HepG2 (cell line): ENCODE results near the gene TEX35. TPM values are rescaled to one million over a fixed set of nuclear protein-coding genes. Genes with fewer than 3 reads are reported as not detected.

Experiments used
- ARID4A ChIP-seq: sonication (generic); formaldehyde crosslinking; IDR thresholded peaks from 2 replicates; pipeline ENCODE4 v1.5.0; 2020; ENCODE audit warnings: mild to moderate bottlenecking, missing genetic modification reagents, borderline replicate concordance
- ARID5B ChIP-seq: IDR thresholded peaks from 2 replicates; pipeline ENCODE4 v1.4.0; 2020; ENCODE audit warnings: mild to moderate bottlenecking, missing genetic modification reagents
- ASH2L ChIP-seq: fragments of 300-600, 200-600 bp; sonication (generic); IDR thresholded peaks from 2 replicates; pipeline ENCODE4 v1.7.0; 2017; ENCODE audit warnings: low read depth, mild to moderate bottlenecking, moderate library complexity, mixed read lengths, low read length; ENCODE audit not compliant: insufficient read length
- HNF4A ChIP-seq: sonication (generic); formaldehyde crosslinking; IDR thresholded peaks from 2 replicates; pipeline ENCODE4 v1.4.0; 2020; ENCODE audit warnings: missing genetic modification reagents
- HOXA3 ChIP-seq: sonication (generic); formaldehyde crosslinking; IDR thresholded peaks from 2 replicates; pipeline ENCODE4 v1.5.0; 2020; ENCODE audit warnings: missing genetic modification reagents
- KDM2A ChIP-seq: sonication (generic); formaldehyde crosslinking; IDR thresholded peaks from 2 replicates; pipeline ENCODE4 v1.4.0; 2020; ENCODE audit warnings: low read depth, missing genetic modification reagents, borderline replicate concordance
- KDM3A ChIP-seq: IDR thresholded peaks from 2 replicates; pipeline ENCODE4 v1.6.1; 2018; ENCODE audit warnings: low read depth, missing compliant biosample characterization
- RAD21 ChIP-seq: fragments of 450-650 bp; formaldehyde crosslinking; IDR thresholded peaks from 2 replicates; pipeline ENCODE4 v1.5.0; 2020; ENCODE audit warnings: mild to moderate bottlenecking
- RFX3 ChIP-seq: IDR thresholded peaks from 2 replicates; pipeline ENCODE4 v1.6.1; 2016; ENCODE audit warnings: missing biosample characterization, missing genetic modification reagents
- SMAD9 ChIP-seq: sonication (generic); formaldehyde crosslinking; IDR thresholded peaks from 2 replicates; pipeline ENCODE4 v1.5.1; 2020; ENCODE audit warnings: mild to moderate bottlenecking, missing genetic modification reagents
- SOX6 ChIP-seq, 2 experiments: fragments of 450-650 bp in 1 of 2; sonication (generic) in 1 of 2; formaldehyde crosslinking in 1 of 2; IDR thresholded peaks; 2 replicates each; pipeline versions ENCODE4 v1.4.0 to v1.6.1; 2017 to 2020; ENCODE audit warnings: antibody characterized with exemption in 1 of 2, mild to moderate bottlenecking in 1 of 2, missing genetic modification reagents in 1 of 2
- XRCC5 ChIP-seq: fragments of 200-400 bp; formaldehyde crosslinking; optimal IDR thresholded peaks from 2 replicates; pipeline ENCODE3; 2017; ENCODE audit warnings: mild to moderate bottlenecking, low read length
- YY1 ChIP-seq: IDR thresholded peaks from 2 replicates; pipeline ENCODE4 v1.6.1; 2011; ENCODE audit warnings: low read length, low read depth, moderate library complexity, mild to moderate bottlenecking; ENCODE audit not compliant: insufficient read depth, insufficient replicate concordance
- ZBTB38 ChIP-seq: sonication (generic); formaldehyde crosslinking; IDR thresholded peaks from 2 replicates; pipeline ENCODE4 v1.5.1; 2020; ENCODE audit warnings: mild to moderate bottlenecking, missing genetic modification reagents
- ZBTB44 ChIP-seq: sonication (generic); formaldehyde crosslinking; IDR thresholded peaks from 2 replicates; pipeline ENCODE4 v1.4.0; 2020; ENCODE audit warnings: missing genetic modification reagents
- ZFP90 ChIP-seq: sonication (generic); formaldehyde crosslinking; IDR thresholded peaks from 2 replicates; pipeline ENCODE4 v1.8.0; 2022; ENCODE audit warnings: missing genetic modification reagents, mild to moderate bottlenecking, inconsistent platforms, borderline replicate concordance
- ZNF263 ChIP-seq: sonication (generic); formaldehyde crosslinking; IDR thresholded peaks from 2 replicates; pipeline ENCODE4 v1.4.0; 2020; ENCODE audit warnings: missing genetic modification reagents
- ZSCAN9 ChIP-seq: IDR thresholded peaks from 2 replicates; pipeline ENCODE4 v1.6.1; 2016; ENCODE audit warnings: borderline replicate concordance
- polyA plus RNA-seq, 8 experiments: library from polyadenylated mRNA; depleted of rRNA in 3 of 8; stranded (reverse) in 7 of 8; unstranded in 1 of 8; fragments of >200 nt; fragmentation: Illumina TruSeq in 4 of 8; extraction: Trizol in 4 of 8; gene quantifications; 2 replicates each; pipeline versions ENCODE4 v1.2.1 to v1.2.3, GENCODE V29; 2011 to 2016; ENCODE audit warnings: low read depth in 4 of 8, missing spikeins in 1 of 8, mixed read lengths in 1 of 8; ENCODE audit not compliant: insufficient read depth in 1 of 8
- total RNA-seq, 5 experiments: library from RNA; depleted of rRNA; stranded (reverse); fragments of >200 nt; fragmentation: Illumina TruSeq; extraction: Trizol; gene quantifications; 2 replicates each; pipeline ENCODE4 v1.2.3, GENCODE V29; 2016; ENCODE audit warnings: low read depth in 1 of 5

TEX35 gene
- total and polyA plus RNA-seq, 2 of the 13 experiments (the other 11 are each of a cell fraction or from before 2014, with no cell fraction given) = not detected

- TF ChIP-seq ZBTB44 (CRISPR knock-in tag) = no peak
- TF ChIP-seq HNF4A (CRISPR knock-in tag) = no peak; the same call in 1 of the 2 replicates
- TF ChIP-seq ZFP90 = 0 out of 2 replicates have a peak, but pooled peaks have one; percentile 23
- no peak for TF ChIP-seq ARID4A (CRISPR knock-in tag)
- 0 out of 2 replicates have a peak, but pooled peaks have one; percentile 34 for TF ChIP-seq ZBTB38
- peak; percentile 29; the same call in 1 of the 2 replicates for TF ChIP-seq HOXA3 (CRISPR knock-in tag)
- no peak for TF ChIP-seq SOX6 (IDR thresholded peaks at IDR 0.05)
- TF ChIP-seq SOX6 (CRISPR knock-in tag; IDR thresholded peaks at IDR 0.05) = peak; percentile 33
- no peak for TF ChIP-seq ASH2L
- TF ChIP-seq KDM2A (CRISPR knock-in tag) = peak; percentile 68; the same call in 1 of the 2 replicates
- TF ChIP-seq ARID5B (CRISPR knock-in tag) = peak; percentile 32; the same call in 1 of the 2 replicates
- no peak for TF ChIP-seq SMAD9 (CRISPR knock-in tag)
- TF ChIP-seq ZSCAN9 (CRISPR knock-in tag) = 0 out of 2 replicates have a peak, but pooled peaks have one; percentile 44
- TF ChIP-seq KDM3A = 0 out of 2 replicates have a peak, but pooled peaks have one; percentile 32
- no peak for TF ChIP-seq XRCC5
- TF ChIP-seq RFX3 (CRISPR knock-in tag) = no peak
- TF ChIP-seq YY1 = peak; percentile 48
- TF ChIP-seq ZNF263 (CRISPR knock-in tag) = 0 out of 2 replicates have a peak, but pooled peaks have one; percentile 11
- TF ChIP-seq RAD21 (CRISPR knock-in tag) = peak; percentile 89
These were observed 19.5 kb downstream of the TEX35 start (continued) for GRCh38 chr1:178532392-178532791.
